Stimulated activated naive CD8-positive, alpha-beta T cell treated with anti-CD3 and anti-CD28 coated beads, Interleukin-15, amount 100 ng/mL, for 72 hours (primary cell): ENCODE data around the gene UTP18.
"Not testable (repeated sequence)": the region's sequence is repeated elsewhere in the genome, so short reads cannot be mapped to it uniquely, and the experiment has no call there.

Source experiments
- ATAC-seq: fragments of 150-1000 bp; cut with Tn5 transposase; 2 replicates; pipeline ENCODE4 v1.10.0; 2021; ENCODE audit warnings: mild to moderate bottlenecking, moderate library complexity
- DNase-seq, 2 donors: peaks; one replicate each; pipeline ENCODE4 v3.0.0; 2021 to 2022
- H3K27ac Mint-ChIP-seq, 2 donors: one replicate each; pipeline ENCODE4 v1.8.0; 2022; ENCODE audit warnings: mild to moderate bottlenecking in 2 of 2, mixed read lengths in 2 of 2, moderate library complexity in 2 of 2
- H3K27me3 Mint-ChIP-seq: one replicate; pipeline ENCODE4 v1.8.0; 2022; ENCODE audit warnings: mixed read lengths
- H3K4me1 Mint-ChIP-seq: one replicate; pipeline ENCODE4 v1.8.0; 2022; ENCODE audit warnings: mild to moderate bottlenecking, mixed read lengths
- H3K4me3 Mint-ChIP-seq, 2 donors: one replicate each; pipeline ENCODE4 v1.8.0; 2022; ENCODE audit warnings: mild to moderate bottlenecking in 2 of 2, mixed read lengths in 2 of 2, moderate library complexity in 1 of 2
- H3K9me3 Mint-ChIP-seq, 2 donors: one replicate each; pipeline ENCODE4 v1.8.0; 2022; ENCODE audit warnings: mixed read lengths in 2 of 2

The UTP18 gene

GRCh38 chr17:51250314-51250840, 10.0 kb upstream of the UTP18 start:
- no peaks in the 10 kb centered on the region for H3K9me3 Mint-ChIP-seq
- H3K4me3 Mint-ChIP-seq: no peak overlapping the region
- no peak for ATAC-seq
- peaks cover 28% of the 10 kb centered on the region for H3K4me1 Mint-ChIP-seq
- H3K27me3 Mint-ChIP-seq: no peaks in the 10 kb centered on the region
- DNase-seq: no peak
- no peak overlapping the region for H3K27ac Mint-ChIP-seq

- peaks cover 35% of the 10 kb centered on the region for H3K4me1 Mint-ChIP-seq
- ATAC-seq: no peak
- DNase-seq: no peak
- H3K4me3 Mint-ChIP-seq: no peak overlapping the region
- H3K27me3 Mint-ChIP-seq: no peaks in the 10 kb centered on the region
- H3K27ac Mint-ChIP-seq: peak overlapping the region in 1 of 2 donors; percentile 36
- H3K9me3 Mint-ChIP-seq: no peaks in the 10 kb centered on the region
Observed at GRCh38 chr17:51251010-51251409, 9.3 kb upstream of the UTP18 start.

- no peak overlapping the region for H3K27ac Mint-ChIP-seq
Observed at GRCh38 chr17:51255673-51256072, 4.7 kb upstream of the UTP18 start.

GRCh38 chr17:51256101-51256500, 4.2 kb upstream of the UTP18 start:
- no peak for DNase-seq
- no peak for ATAC-seq
- no peaks in the 10 kb centered on the region for H3K27me3 Mint-ChIP-seq
- no peak overlapping the region for H3K27ac Mint-ChIP-seq
- H3K4me1 Mint-ChIP-seq: peaks cover 63% of the 10 kb centered on the region
- H3K4me3 Mint-ChIP-seq: no peak overlapping the region
- no peaks in the 10 kb centered on the region for H3K9me3 Mint-ChIP-seq

More at GRCh38 chr17:51255673-51256072, 4.7 kb upstream of the UTP18 start:
- Mint-ChIP-seq H3K4me1 (peaks cover 67% of the 10 kb centered on the region), H3K9me3 (no peaks in the 10 kb centered on the region), H3K27me3 (no peaks in the 10 kb centered on the region), H3K4me3 (no peak overlapping the region)
- ATAC-seq: no peak
- DNase-seq: no peak

GRCh38 chr17:51257150-51258081, 2.9 kb upstream of the UTP18 start:
- Mint-ChIP-seq H3K4me3 (peak overlapping the region; percentile 39 to 85), H3K27me3 (no peaks in the 10 kb centered on the region), H3K27ac (no peak overlapping the region), H3K9me3 (no peaks in the 10 kb centered on the region), H3K4me1 (peaks cover 70% of the 10 kb centered on the region)
- ATAC-seq (no peak), DNase-seq (no peak)

- peaks cover 77% of the 10 kb centered on the region for H3K4me1 Mint-ChIP-seq
- peak in 1 of 2 donors; percentile 8 for DNase-seq
Observed at GRCh38 chr17:51258756-51259563, 1.4 kb upstream of the UTP18 start.

GRCh38 chr17:51259564-51260236, 646 bp upstream of the UTP18 start, which contains the start of gene MBTD1:
MBTD1 (minus strand) TSS chr17:51260049; CDS start chr17:51225161, 34,888 bp downstream.
- H3K4me1 Mint-ChIP-seq: peaks cover 75% of the 10 kb centered on the region
- ATAC-seq: peak; percentile 96
- H3K27ac Mint-ChIP-seq: peak within 1 kb of the TSS; percentile 99
- peak within 1 kb of the TSS; percentile 80 to 85 for H3K4me3 Mint-ChIP-seq
- H3K9me3 Mint-ChIP-seq: no peaks in the 10 kb centered on the region
- no peaks in the 10 kb centered on the region for H3K27me3 Mint-ChIP-seq
- DNase-seq: peak in 1 of 2 donors; percentile 96

More at GRCh38 chr17:51258756-51259563, 1.4 kb upstream of the UTP18 start:
- no peak for ATAC-seq
- peak overlapping the region; percentile 80 to 85 for H3K4me3 Mint-ChIP-seq
- peak overlapping the region; percentile 28 to 81 for H3K27ac Mint-ChIP-seq
- H3K9me3 Mint-ChIP-seq: no peaks in the 10 kb centered on the region
- H3K27me3 Mint-ChIP-seq: no peaks in the 10 kb centered on the region

GRCh38 chr17:51261024-51261963, 948 bp downstream of the UTP18 start:
- H3K4me1 Mint-ChIP-seq: peaks cover 68% of the 10 kb centered on the region
- no peaks in the 10 kb centered on the region for H3K27me3 Mint-ChIP-seq
- no peaks in the 10 kb centered on the region for H3K9me3 Mint-ChIP-seq
- H3K27ac Mint-ChIP-seq: peak overlapping the region; percentile 14 to 81
- ATAC-seq (no peak), DNase-seq (no peak)
- peak overlapping the region; percentile 80 to 85 for H3K4me3 Mint-ChIP-seq

GRCh38 chr17:51263006-51263405, 2.7 kb downstream of the UTP18 start:
- no peaks in the 10 kb centered on the region for H3K27me3 Mint-ChIP-seq
- no peaks in the 10 kb centered on the region for H3K9me3 Mint-ChIP-seq
- DNase-seq (no peak), ATAC-seq (no peak)
- H3K4me3 Mint-ChIP-seq: peak overlapping the region; percentile 55 to 60
- H3K27ac Mint-ChIP-seq: no peak overlapping the region
- H3K4me1 Mint-ChIP-seq: peaks cover 60% of the 10 kb centered on the region

GRCh38 chr17:51264466-51264865, 4.1 kb downstream of the UTP18 start:
- H3K4me1 Mint-ChIP-seq: peaks cover 51% of the 10 kb centered on the region
- ATAC-seq, DNase-seq, H3K9me3 Mint-ChIP-seq, H3K27me3 Mint-ChIP-seq, H3K27ac Mint-ChIP-seq: not testable (repeated sequence)
- peak overlapping the region in 1 of 2 donors; percentile 9 for H3K4me3 Mint-ChIP-seq

- no peaks in the 10 kb centered on the region for H3K9me3 Mint-ChIP-seq
- no peak overlapping the region for H3K4me3 Mint-ChIP-seq
- DNase-seq (no peak), ATAC-seq (no peak)
- peak overlapping the region in 1 of 2 donors; percentile 44 for H3K27ac Mint-ChIP-seq
- H3K4me1 Mint-ChIP-seq: peaks cover 38% of the 10 kb centered on the region
- no peaks in the 10 kb centered on the region for H3K27me3 Mint-ChIP-seq
Observed at GRCh38 chr17:51269991-51270390, 9.6 kb downstream of the UTP18 start.

- no peak overlapping the region for H3K4me3 Mint-ChIP-seq
- no peak for DNase-seq
- no peak for ATAC-seq
- H3K27ac Mint-ChIP-seq: no peak overlapping the region
- H3K4me1 Mint-ChIP-seq: peaks cover 36% of the 10 kb centered on the region
- no peaks in the 10 kb centered on the region for H3K9me3 Mint-ChIP-seq
- no peaks in the 10 kb centered on the region for H3K27me3 Mint-ChIP-seq
Observed at GRCh38 chr17:51270636-51271035, 10.3 kb downstream of the UTP18 start.

- no peak for ATAC-seq
- Mint-ChIP-seq H3K4me3 (no peak overlapping the region), H3K9me3 (no peaks in the 10 kb centered on the region), H3K4me1 (peaks cover 22% of the 10 kb centered on the region), H3K27ac (peak overlapping the region in 1 of 2 donors; percentile 40), H3K27me3 (no peaks in the 10 kb centered on the region)
- DNase-seq: no peak
Observed at GRCh38 chr17:51272812-51273211, 12.5 kb downstream of the UTP18 start.

GRCh38 chr17:51275381-51275780, 15.0 kb downstream of the UTP18 start:
- Mint-ChIP-seq H3K9me3 (no peaks in the 10 kb centered on the region), H3K4me1 (peaks cover 11% of the 10 kb centered on the region), H3K27me3 (no peaks in the 10 kb centered on the region), H3K4me3 (no peak overlapping the region), H3K27ac (no peak overlapping the region)
- DNase-seq (no peak), ATAC-seq (no peak)
